ENCODE measurements around the gene GTF3C4. TPM values are rescaled to one million over a fixed set of nuclear protein-coding genes. Genes with fewer than 3 reads are reported as not detected.

GTF3C4 gene
- total RNA-seq, 1 donor from 2014 or later, result 27.6 TPM

DNA sequence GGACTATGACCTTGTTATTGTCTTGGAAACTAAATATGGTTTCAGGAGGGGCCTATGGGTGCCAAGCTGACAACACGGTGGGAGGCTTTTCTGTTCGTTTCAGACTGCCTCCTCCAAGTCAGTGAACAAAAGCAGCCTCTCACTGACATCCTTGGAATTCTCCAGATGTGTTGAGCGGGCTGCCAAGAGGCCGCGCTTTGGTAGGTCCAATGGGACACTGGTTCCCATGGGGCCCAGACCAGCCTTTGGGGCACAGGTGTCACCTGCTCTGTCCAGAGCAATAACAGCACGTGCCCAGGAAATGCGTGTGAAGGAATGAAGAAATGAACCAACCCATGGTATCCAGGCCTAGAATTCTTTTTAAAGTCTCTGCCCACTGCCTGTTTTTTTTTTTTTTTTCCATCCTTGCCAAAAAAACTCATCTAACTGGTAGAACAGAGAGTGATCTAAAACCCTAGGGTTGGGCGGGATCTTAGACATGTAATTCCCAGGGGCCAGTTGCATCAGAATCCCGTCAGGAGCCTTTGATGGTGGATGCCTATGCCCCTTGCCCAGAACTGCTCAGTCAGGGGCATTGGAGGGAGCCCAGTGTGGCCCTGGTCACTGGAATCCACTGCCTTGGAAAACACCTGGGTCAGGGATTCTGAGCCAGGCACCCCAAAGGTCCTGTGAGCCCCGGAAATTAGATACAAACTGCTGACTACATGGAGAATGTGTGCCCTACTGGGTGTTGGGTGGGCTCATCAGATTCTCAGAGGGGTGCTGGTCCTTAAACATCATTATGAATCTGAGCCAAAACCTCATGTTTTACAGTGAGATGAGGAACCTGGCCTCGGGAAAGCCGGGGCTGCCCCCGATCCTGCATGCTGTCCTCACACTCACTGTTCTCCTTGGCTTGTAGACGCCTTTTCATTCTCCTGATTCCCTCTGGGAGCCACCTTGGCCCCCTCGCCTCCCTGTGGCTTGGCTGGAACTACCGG lies 60.1 kb downstream of the GTF3C4 start:
- H3K4me1 Mint-ChIP-seq (ENCODE audit: unreplicated experiment), result peaks cover 13% of the 10 kb centered on the region
- peaks cover 5% of the 10 kb centered on the region for H3K27me3 Mint-ChIP-seq (ENCODE audit: unreplicated experiment)
- no peaks in the 10 kb centered on the region for H3K9me3 Mint-ChIP-seq (ENCODE audit: unreplicated experiment)
- H3K4me3 Mint-ChIP-seq (ENCODE audit: unreplicated experiment), result no peak overlapping the region
- H3K36me3 Mint-ChIP-seq (ENCODE audit: low read depth, unreplicated experiment), result no peaks in the 10 kb centered on the region
- TF ChIP-seq CTCF (IDR thresholded peaks at IDR 0.05; ENCODE audit: unreplicated experiment), result no peak
- DNase-seq (ENCODE audit: low spot score), result no peak
- no peak overlapping the region for H3K27ac Mint-ChIP-seq (ENCODE audit: unreplicated experiment)

DNA sequence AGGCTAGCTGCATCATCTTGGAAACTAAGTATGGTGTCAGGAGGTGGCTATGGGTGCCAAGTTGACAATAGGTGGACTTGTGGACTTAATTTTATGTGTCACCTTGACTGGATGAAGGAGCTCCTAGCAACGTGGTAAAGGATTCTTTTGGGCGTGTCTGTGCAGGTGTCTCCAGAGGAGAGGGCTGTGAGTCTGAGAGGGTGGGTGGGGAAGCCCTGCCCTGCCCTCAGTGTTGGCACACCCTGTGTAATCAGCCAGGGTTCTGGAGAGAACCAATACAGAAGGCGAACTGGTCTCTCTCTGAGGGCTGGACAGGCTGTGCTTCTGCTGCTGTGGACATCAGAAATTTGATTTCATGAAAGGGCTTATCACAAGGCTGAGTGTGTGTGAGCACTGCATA lies 61.0 kb downstream of the GTF3C4 start:
- peaks cover 13% of the 10 kb centered on the region for H3K4me1 Mint-ChIP-seq (ENCODE audit: unreplicated experiment)
- no peaks in the 10 kb centered on the region for H3K9me3 Mint-ChIP-seq (ENCODE audit: unreplicated experiment)
- DNase-seq (ENCODE audit: low spot score), result no peak
- TF ChIP-seq CTCF (IDR thresholded peaks at IDR 0.05; ENCODE audit: unreplicated experiment), result no peak
- H3K27ac Mint-ChIP-seq (ENCODE audit: unreplicated experiment), result no peak overlapping the region
- H3K27me3 Mint-ChIP-seq (ENCODE audit: unreplicated experiment), result peaks cover 4% of the 10 kb centered on the region
- no peaks in the 10 kb centered on the region for H3K36me3 Mint-ChIP-seq (ENCODE audit: low read depth, unreplicated experiment)
- no peak overlapping the region for H3K4me3 Mint-ChIP-seq (ENCODE audit: unreplicated experiment)

DNA sequence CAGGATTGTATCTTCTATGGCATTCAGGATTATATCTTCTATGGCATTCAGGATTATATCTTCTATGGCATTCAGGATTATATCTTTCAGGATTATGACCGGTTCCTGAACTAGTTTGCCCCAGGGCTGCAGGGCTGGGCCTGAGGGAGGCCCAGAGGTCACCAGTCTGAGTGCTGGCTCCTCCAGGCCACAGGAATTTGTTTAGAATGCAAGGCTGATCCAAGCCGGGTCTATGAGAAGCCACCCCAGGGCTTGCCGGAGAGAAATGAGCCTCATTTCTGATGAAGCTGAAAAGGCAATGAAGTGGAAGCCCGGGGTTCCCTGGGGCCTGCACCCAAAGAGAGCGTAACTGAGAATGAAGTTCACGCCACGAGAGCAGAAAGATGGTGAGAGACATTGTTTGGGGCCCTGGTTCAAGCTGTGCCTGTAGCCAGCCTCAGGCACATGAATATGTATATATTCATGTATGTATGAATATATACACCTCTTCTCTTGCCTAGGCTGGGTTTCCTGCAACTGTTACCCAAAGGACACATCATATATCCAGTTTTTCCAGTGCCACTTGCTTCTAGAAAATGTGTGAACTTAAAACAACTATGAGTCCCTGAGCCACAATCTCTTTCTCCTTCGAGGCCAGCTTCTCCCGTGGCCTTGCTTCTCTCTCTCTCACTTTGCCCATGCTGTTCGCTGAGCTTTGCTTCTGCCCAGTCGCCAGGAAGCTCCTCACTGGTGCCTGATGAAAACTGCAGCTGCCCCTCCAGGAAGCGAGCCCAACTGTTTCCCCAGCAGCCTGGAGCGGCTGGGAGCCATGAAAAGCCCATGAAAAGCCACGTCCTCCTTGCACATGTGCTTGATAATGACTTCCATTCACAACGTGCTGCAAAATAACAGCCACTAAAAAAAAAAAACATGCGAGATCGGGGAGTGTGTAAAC lies 62.3 kb downstream of the GTF3C4 start:
- H3K27ac Mint-ChIP-seq (ENCODE audit: unreplicated experiment), result no peak overlapping the region
- no peak for TF ChIP-seq CTCF (IDR thresholded peaks at IDR 0.05; ENCODE audit: unreplicated experiment)
- H3K27me3 Mint-ChIP-seq (ENCODE audit: unreplicated experiment), result peaks cover 3% of the 10 kb centered on the region
- no peaks in the 10 kb centered on the region for H3K36me3 Mint-ChIP-seq (ENCODE audit: low read depth, unreplicated experiment)
- no peak overlapping the region for H3K4me3 Mint-ChIP-seq (ENCODE audit: unreplicated experiment)
- H3K4me1 Mint-ChIP-seq (ENCODE audit: unreplicated experiment), result peaks cover 6% of the 10 kb centered on the region
- no peaks in the 10 kb centered on the region for H3K9me3 Mint-ChIP-seq (ENCODE audit: unreplicated experiment)
- no peak for DNase-seq (ENCODE audit: low spot score)

DNA sequence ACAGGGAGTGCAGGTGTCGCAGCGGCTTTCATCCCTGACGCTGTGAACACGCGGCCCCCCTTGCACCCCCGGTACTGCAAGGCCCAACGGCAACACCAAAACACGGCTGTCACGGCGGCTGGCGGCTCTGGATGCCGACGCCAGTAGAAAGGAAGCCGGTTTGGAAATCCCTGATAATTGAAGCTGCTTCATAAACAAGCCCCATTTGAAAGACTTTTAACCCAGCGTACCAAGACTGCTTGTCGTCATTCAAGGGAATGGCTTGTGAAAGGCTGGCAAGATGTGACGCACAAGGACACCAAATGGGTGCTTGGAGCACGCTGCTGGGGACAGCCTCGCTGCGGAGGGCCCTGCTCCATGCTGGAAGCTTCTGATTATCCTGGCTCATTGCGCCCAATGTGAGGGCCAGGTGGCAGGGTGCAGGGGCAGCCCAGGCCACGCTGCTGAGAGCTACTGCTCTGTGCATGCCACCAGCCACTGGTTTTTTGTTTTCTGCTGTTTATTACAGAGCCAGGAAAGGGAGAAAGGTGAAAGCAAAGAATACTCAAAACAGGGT lies 63.1 kb downstream of the GTF3C4 start:
- no peak for DNase-seq (ENCODE audit: low spot score)
- H3K27me3 Mint-ChIP-seq (ENCODE audit: unreplicated experiment), result no peaks in the 10 kb centered on the region
- H3K4me1 Mint-ChIP-seq (ENCODE audit: unreplicated experiment), result peaks cover 4% of the 10 kb centered on the region
- no peaks in the 10 kb centered on the region for H3K36me3 Mint-ChIP-seq (ENCODE audit: low read depth, unreplicated experiment)
- TF ChIP-seq CTCF (IDR thresholded peaks at IDR 0.05; ENCODE audit: unreplicated experiment), result no peak
- H3K9me3 Mint-ChIP-seq (ENCODE audit: unreplicated experiment), result no peaks in the 10 kb centered on the region
- no peak overlapping the region for H3K4me3 Mint-ChIP-seq (ENCODE audit: unreplicated experiment)
- no peak overlapping the region for H3K27ac Mint-ChIP-seq (ENCODE audit: unreplicated experiment)
